ENCODE measurements around the gene SYCE1L. TPM values are rescaled to one million over a fixed set of nuclear protein-coding genes. Genes with fewer than 3 reads are reported as not detected.
"Not testable (repeated sequence)": the region's sequence is repeated elsewhere in the genome, so short reads cannot be mapped to it uniquely, and the experiment has no call there.

SYCE1L gene
- total RNA-seq, 1 donor from 2014 or later, result 18.3 TPM

DNA sequence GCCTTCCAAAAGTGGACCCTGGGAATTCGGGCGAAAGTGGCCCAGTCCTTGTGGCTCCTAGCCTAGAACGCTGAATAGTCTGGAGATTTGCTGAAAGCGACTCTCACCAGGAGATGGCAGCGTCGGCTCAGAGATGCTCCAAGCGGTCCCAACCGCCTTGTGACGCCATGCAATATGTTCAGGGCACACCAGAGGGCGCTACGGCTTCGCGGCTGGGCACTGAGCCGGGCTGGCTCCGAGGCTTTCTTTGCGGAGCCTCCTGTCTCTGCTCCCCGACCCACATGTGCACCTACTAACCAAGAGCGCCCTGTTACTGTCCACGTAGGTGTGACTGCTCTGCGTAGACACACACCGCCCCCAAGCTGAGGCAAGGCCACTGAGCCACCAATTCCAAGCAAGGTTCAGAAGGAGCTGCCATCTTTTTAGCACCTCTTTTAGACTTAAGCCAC lies 36.9 kb downstream of the SYCE1L start:
- DNase-seq (ENCODE audit: low read depth, low spot score), result peak; percentile 92

DNA sequence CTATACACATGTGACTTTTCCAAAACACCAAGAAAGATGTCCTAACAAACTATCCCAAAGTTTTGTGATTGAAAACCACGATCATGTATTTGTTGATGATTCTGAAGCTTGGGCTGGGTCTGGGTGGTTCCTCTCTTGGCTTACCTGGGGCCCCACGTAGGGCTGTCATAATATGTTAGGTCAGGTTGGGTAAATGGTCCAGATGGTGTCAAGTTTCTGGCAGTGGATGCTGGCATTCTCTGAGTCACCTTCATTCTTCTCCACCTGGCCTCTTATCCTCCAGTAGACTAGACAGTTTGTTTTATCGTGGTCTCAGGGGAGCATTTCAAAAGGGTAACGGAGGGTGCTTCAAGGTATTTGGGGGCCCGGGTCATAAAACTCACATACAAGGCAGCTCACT lies 39.4 kb downstream of the SYCE1L start:
- peaks cover 6% of the 10 kb centered on the region for H3K4me1 Mint-ChIP-seq
- no peak overlapping the region for H3K27ac Mint-ChIP-seq (ENCODE audit: unreplicated experiment)
- H3K36me3 Mint-ChIP-seq (ENCODE audit: low read depth), result no peaks in the 10 kb centered on the region
- H3K4me3 Mint-ChIP-seq, result no peak overlapping the region
- no peak for DNase-seq (ENCODE audit: low read depth, low spot score)
- H3K27me3 Mint-ChIP-seq (ENCODE audit: low read depth), result peaks cover 14% of the 10 kb centered on the region
- TF ChIP-seq CTCF (conservative IDR thresholded peaks at IDR 0.05), result no peak
- H3K9me3 Mint-ChIP-seq, result peaks cover 4% of the 10 kb centered on the region

More for the DNA sequence above, 36.9 kb downstream of the SYCE1L start:
- H3K36me3 Mint-ChIP-seq (ENCODE audit: low read depth), result no peaks in the 10 kb centered on the region
- H3K27me3 Mint-ChIP-seq (ENCODE audit: low read depth), result peaks cover 14% of the 10 kb centered on the region
- TF ChIP-seq CTCF (conservative IDR thresholded peaks at IDR 0.05), result peak; percentile 100
- H3K4me3 Mint-ChIP-seq, result peak overlapping the region; percentile 23
- peaks cover 6% of the 10 kb centered on the region for H3K4me1 Mint-ChIP-seq
- no peaks in the 10 kb centered on the region for H3K9me3 Mint-ChIP-seq
- H3K27ac Mint-ChIP-seq (ENCODE audit: unreplicated experiment), result no peak overlapping the region

DNA sequence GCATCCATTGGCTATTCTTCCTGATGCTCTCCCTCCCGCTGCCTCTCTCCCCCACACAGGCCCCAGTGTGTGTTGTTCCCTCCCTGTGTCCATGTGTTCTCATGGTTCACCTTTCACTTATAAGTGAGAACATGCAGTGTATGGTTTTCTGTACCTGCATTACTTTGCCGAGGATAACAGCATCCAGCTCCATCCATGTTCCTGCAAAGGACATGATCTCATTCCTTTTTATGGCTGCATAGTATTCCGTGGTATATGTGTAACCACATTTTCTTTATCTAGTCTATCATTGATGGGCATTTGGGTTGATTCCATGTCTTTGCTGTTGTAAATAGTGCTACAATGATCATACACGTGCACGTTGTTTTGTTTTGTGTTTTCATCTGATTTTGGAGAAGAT lies 43.3 kb downstream of the SYCE1L start:
- H3K4me3 Mint-ChIP-seq; H3K27ac Mint-ChIP-seq (ENCODE audit: unreplicated experiment); DNase-seq (ENCODE audit: low read depth, low spot score); H3K27me3 Mint-ChIP-seq (ENCODE audit: low read depth); H3K36me3 Mint-ChIP-seq (ENCODE audit: low read depth); H3K4me1 Mint-ChIP-seq; H3K9me3 Mint-ChIP-seq: not testable (repeated sequence)

GRCh38 chr16:77246150-77246549 lies 46.9 kb downstream of the SYCE1L start:
- no peak for DNase-seq (ENCODE audit: low read depth, low spot score)
- no peak for TF ChIP-seq CTCF (conservative IDR thresholded peaks at IDR 0.05)
- peaks cover 4% of the 10 kb centered on the region for H3K9me3 Mint-ChIP-seq
- H3K27me3 Mint-ChIP-seq (ENCODE audit: low read depth), result no peaks in the 10 kb centered on the region
- no peaks in the 10 kb centered on the region for H3K4me1 Mint-ChIP-seq
- no peak overlapping the region for H3K27ac Mint-ChIP-seq (ENCODE audit: unreplicated experiment)
- H3K4me3 Mint-ChIP-seq, result no peak overlapping the region
- no peaks in the 10 kb centered on the region for H3K36me3 Mint-ChIP-seq (ENCODE audit: low read depth)

- Mint-ChIP-seq H3K27me3 (ENCODE audit: low read depth) (no peaks in the 10 kb centered on the region), H3K27ac (ENCODE audit: unreplicated experiment) (no peak overlapping the region), H3K4me1 (no peaks in the 10 kb centered on the region), H3K9me3 (no peaks in the 10 kb centered on the region), H3K4me3 (no peak overlapping the region), H3K36me3 (ENCODE audit: low read depth) (no peaks in the 10 kb centered on the region)
- no peak for TF ChIP-seq CTCF (conservative IDR thresholded peaks at IDR 0.05)
- no peak for DNase-seq (ENCODE audit: low read depth, low spot score)
Measured at GRCh38 chr16:77250400-77250799, 51.2 kb downstream of the SYCE1L start.

Other genes with a start within 250 kb of the SYCE1L start
- 46.3 and 49.5 TPM in 2 replicates for gene MON1B, start 8.2 kb upstream of the SYCE1L start, total RNA-seq
- 0.12 TPM in 1 of 2 replicates, not detected in the other for gene ADAMTS18, start 235.6 kb downstream of the SYCE1L start, total RNA-seq